ENCODE measurements around the gene GRXCR2. TPM values are rescaled to one million over a fixed set of nuclear protein-coding genes. Genes with fewer than 3 reads are reported as not detected.

Gene GRXCR2
- total and polyA plus RNA-seq, 2 of the 4 experiments (the other 2 are of a cell fraction): not detected

DNA sequence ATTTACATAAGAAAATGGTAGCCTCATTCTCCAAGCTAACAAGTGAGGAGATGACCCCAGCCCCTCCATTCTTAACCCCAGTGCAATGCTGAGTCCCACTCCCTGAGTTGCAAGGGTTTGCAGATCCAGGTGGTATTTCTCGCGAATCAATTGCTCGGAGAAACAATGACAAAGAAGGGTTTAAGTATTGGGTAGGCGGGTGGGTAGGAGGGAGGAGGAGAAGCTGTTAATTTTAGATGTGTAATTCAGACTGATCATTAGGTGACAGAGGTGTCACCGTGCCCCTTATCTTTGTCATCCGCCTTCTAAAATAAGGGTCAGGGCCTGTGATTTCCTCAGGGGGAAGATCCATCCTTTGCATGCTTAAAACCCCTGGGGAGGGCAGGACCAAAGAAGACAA is 46.6 kb upstream of the GRXCR2 start:
- H4K20me1 ChIP-seq (ENCODE audit: insufficient read depth, low read length): no peaks in the 10 kb centered on the region
- H3K14ac ChIP-seq (replicated peaks; ENCODE audit: low read depth, low read length): no peak overlapping the region
- H4K8ac ChIP-seq (ENCODE audit: low read depth in 2 of 2, low read length in 2 of 2): no peak overlapping the region
- ChIA-PET POLR2A (ENCODE audit: unreplicated experiment) (no interaction called here), CTCF (no interaction called here)
- H2BK15ac ChIP-seq (ENCODE audit: low read depth, low read length): no peak overlapping the region
- H3K36me3 ChIP-seq (ENCODE audit: control insufficient read depth, insufficient read depth, low read length): no peaks in the 10 kb centered on the region
- dilution Hi-C loops (cut with HindIII; ENCODE audit: low sequenced_read_pairs, unreplicated experiment): no loop called here
- peaks cover 3% of the 10 kb centered on the region; the same call in 1 of the 2 replicates for H3K9me1 ChIP-seq (ENCODE audit: insufficient read depth, low read length)
- no peak overlapping the region for H3K18ac ChIP-seq (ENCODE audit: low read depth, low read length)
- no peak overlapping the region for H3K4ac ChIP-seq (ENCODE audit: low read depth, low read length)
- no peak overlapping the region for H4K5ac ChIP-seq (ENCODE audit: low read depth, low read length)
- no peak overlapping the region for H3K27ac ChIP-seq (ENCODE audit: insufficient read depth, low read length)
- H3K4me3 ChIP-seq (ENCODE audit: insufficient read depth, low read depth, low read length): no peak overlapping the region
- ATAC-seq (ENCODE audit: low read depth): no peak
- no peak overlapping the region for H3K4me2 ChIP-seq (ENCODE audit: low read depth, low read length)
- no TSS peak for BruUV-seq (replicated peaks)
- no peaks in the 10 kb centered on the region for H3K9me3 ChIP-seq (ENCODE audit: control insufficient read depth, insufficient read depth, low read length)
- no peaks in the 10 kb centered on the region for H3K79me1 ChIP-seq (ENCODE audit: low read depth in 1 of 2, low read length in 2 of 2)
- H3K56ac ChIP-seq (ENCODE audit: extremely low read depth, insufficient read depth, low read length): no peak overlapping the region
- TF ChIP-seq, protein P1, sequence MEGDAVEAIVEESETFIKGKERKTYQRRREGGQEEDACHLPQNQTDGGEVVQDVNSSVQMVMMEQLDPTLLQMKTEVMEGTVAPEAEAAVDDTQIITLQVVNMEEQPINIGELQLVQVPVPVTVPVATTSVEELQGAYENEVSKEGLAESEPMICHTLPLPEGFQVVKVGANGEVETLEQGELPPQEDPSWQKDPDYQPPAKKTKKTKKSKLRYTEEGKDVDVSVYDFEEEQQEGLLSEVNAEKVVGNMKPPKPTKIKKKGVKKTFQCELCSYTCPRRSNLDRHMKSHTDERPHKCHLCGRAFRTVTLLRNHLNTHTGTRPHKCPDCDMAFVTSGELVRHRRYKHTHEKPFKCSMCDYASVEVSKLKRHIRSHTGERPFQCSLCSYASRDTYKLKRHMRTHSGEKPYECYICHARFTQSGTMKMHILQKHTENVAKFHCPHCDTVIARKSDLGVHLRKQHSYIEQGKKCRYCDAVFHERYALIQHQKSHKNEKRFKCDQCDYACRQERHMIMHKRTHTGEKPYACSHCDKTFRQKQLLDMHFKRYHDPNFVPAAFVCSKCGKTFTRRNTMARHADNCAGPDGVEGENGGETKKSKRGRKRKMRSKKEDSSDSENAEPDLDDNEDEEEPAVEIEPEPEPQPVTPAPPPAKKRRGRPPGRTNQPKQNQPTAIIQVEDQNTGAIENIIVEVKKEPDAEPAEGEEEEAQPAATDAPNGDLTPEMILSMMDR (conservative IDR thresholded peaks at IDR 0.05; ENCODE audit: low read depth, low read length): no peak
- TF ChIP-seq RCOR1 (IDR thresholded peaks at IDR 0.05; ENCODE audit: insufficient replicate concordance, low read length) (no peak), USF2 (IDR thresholded peaks at IDR 0.05; ENCODE audit: low read depth, low read length) (no peak), BHLHE40 (IDR thresholded peaks at IDR 0.05; ENCODE audit: low read depth, low read length) (no peak), RFX5 (IDR thresholded peaks at IDR 0.05; ENCODE audit: low read depth, low read length) (no peak), MAFK (IDR thresholded peaks at IDR 0.05; ENCODE audit: low read depth, low read length) (no peak), CEBPB (IDR thresholded peaks at IDR 0.05; ENCODE audit: low read depth, low read length) (no peak), CHD1 (IDR thresholded peaks at IDR 0.05; ENCODE audit: low read depth, low read length) (no peak), POLR2A (IDR thresholded peaks at IDR 0.05; ENCODE audit: low read depth, low read length) (no peak)
- TF ChIP-seq, protein P2, sequence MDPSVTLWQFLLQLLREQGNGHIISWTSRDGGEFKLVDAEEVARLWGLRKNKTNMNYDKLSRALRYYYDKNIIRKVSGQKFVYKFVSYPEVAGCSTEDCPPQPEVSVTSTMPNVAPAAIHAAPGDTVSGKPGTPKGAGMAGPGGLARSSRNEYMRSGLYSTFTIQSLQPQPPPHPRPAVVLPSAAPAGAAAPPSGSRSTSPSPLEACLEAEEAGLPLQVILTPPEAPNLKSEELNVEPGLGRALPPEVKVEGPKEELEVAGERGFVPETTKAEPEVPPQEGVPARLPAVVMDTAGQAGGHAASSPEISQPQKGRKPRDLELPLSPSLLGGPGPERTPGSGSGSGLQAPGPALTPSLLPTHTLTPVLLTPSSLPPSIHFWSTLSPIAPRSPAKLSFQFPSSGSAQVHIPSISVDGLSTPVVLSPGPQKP (IDR thresholded peaks at IDR 0.05; ENCODE audit: borderline replicate concordance, low read depth, low read length): no peak
- H2BK120ac ChIP-seq (ENCODE audit: low read depth, low read length): no peak overlapping the region
- no peak overlapping the region for H3K9ac ChIP-seq (ENCODE audit: low read depth, low read length)
- H3K27me3 ChIP-seq (ENCODE audit: control insufficient read depth, insufficient read depth, low read length): no peaks in the 10 kb centered on the region
- H4K91ac ChIP-seq (ENCODE audit: insufficient read depth, low read depth, low read length): no peak overlapping the region
- H2AFZ ChIP-seq (replicated peaks; ENCODE audit: low read length, poor library complexity): no peak overlapping the region
- DNase-seq: no peak
- intact Hi-C loops (cut with micrococcal nuclease): no loop called here
- H3K23ac ChIP-seq (ENCODE audit: low read depth, low read length): no peak overlapping the region
- peaks cover 7% of the 10 kb centered on the region for H3K4me1 ChIP-seq (ENCODE audit: control insufficient read depth, insufficient read depth, low read length)
- no peak overlapping the region for H2BK20ac ChIP-seq (ENCODE audit: low read depth, low read length)
- no peak overlapping the region for H2AK9ac ChIP-seq (replicated peaks; ENCODE audit: low read depth, low read length, poor library complexity)
- no peak overlapping the region for H2BK5ac ChIP-seq (ENCODE audit: low read depth, low read length, poor library complexity, severe bottlenecking)
- in situ Hi-C loops (cut with MboI; ENCODE audit: low sequenced_read_pairs): no loop called here
- 20 to 100% methylated on average over 1 of the region's 6 CpGs for WGBS, 2 experiments (ENCODE audit: extremely low coverage in 2 of 2, insufficient read length in 1 of 2)
- H2AK5ac ChIP-seq (ENCODE audit: low read depth, low read length): no peak overlapping the region
